Stimulated activated CD8-positive, alpha-beta memory T cell treated with anti-CD3 and anti-CD28 coated beads, Interleukin-15, amount 100 ng/mL, for 24 hours (primary cell): Measurements from ENCODE around the gene KLHDC1.
"Not testable (repeated sequence)": the region's sequence is repeated elsewhere in the genome, so short reads cannot be mapped to it uniquely, and the experiment has no call there.

Source experiments
- DNase-seq: peaks from one replicate; pipeline ENCODE4 v3.0.0-alpha.2; 2020; ENCODE audit warnings: low read depth

The KLHDC1 gene

GRCh38 chr14:49727171-49727570, 34.3 kb downstream of the KLHDC1 start:
- DNase-seq, result no peak

GRCh38 chr14:49732896-49733295, 40.0 kb downstream of the KLHDC1 start:
- no peak for DNase-seq

- DNase-seq, result no peak
Observed at GRCh38 chr14:49733836-49734235, 40.9 kb downstream of the KLHDC1 start.

GRCh38 chr14:49735669-49736068, 42.7 kb downstream of the KLHDC1 start:
- DNase-seq, result not testable (repeated sequence)

- no peak for DNase-seq
Observed at GRCh38 chr14:49745191-49745590, 52.3 kb downstream of the KLHDC1 start.

- not testable (repeated sequence) for DNase-seq
Observed at GRCh38 chr14:49746476-49746875, 53.6 kb downstream of the KLHDC1 start.

GRCh38 chr14:49754570-49755097, 61.7 kb downstream of the KLHDC1 start:
- DNase-seq, result no peak

- no peak for DNase-seq
Observed at GRCh38 chr14:49755378-49755777, 62.5 kb downstream of the KLHDC1 start.

- no peak for DNase-seq
Observed at GRCh38 chr14:49761839-49762551, 69.1 kb downstream of the KLHDC1 start.

GRCh38 chr14:49766839-49767238, 73.9 kb downstream of the KLHDC1 start:
- no peak for DNase-seq

GRCh38 chr14:49767270-49767570, 74.3 kb downstream of the KLHDC1 start:
- no peak for DNase-seq

GRCh38 chr14:49767571-49768300, 74.8 kb downstream of the KLHDC1 start, which contains the start of gene KLHDC2:
KLHDC2 (plus strand) TSS chr14:49768153; CDS start chr14:49768469, 316 bp downstream.
- peak; percentile 73 for DNase-seq

GRCh38 chr14:49768301-49769121, 75.6 kb downstream of the KLHDC1 start:
- peak; percentile 21 for DNase-seq

GRCh38 chr14:49769171-49769570, 76.3 kb downstream of the KLHDC1 start:
- no peak for DNase-seq

- no peak for DNase-seq
Observed at GRCh38 chr14:49769581-49770211, 76.8 kb downstream of the KLHDC1 start.

- no peak for DNase-seq
Observed at GRCh38 chr14:49770212-49770817, 77.4 kb downstream of the KLHDC1 start.

- DNase-seq, result not testable (repeated sequence)
Observed at GRCh38 chr14:49771691-49772090, 78.8 kb downstream of the KLHDC1 start.

GRCh38 chr14:49774106-49774505, 81.2 kb downstream of the KLHDC1 start:
- no peak for DNase-seq

- DNase-seq, result no peak
Observed at GRCh38 chr14:49778421-49778820, 85.5 kb downstream of the KLHDC1 start.

- DNase-seq, result not testable (repeated sequence)
Observed at GRCh38 chr14:49781040-49781439, 88.1 kb downstream of the KLHDC1 start.

- no peak for DNase-seq
Observed at GRCh38 chr14:49783394-49784014, 90.6 kb downstream of the KLHDC1 start.
